H1 (cell line): Measurements from ENCODE around the gene USP10. TPM values are rescaled to one million over a fixed set of nuclear protein-coding genes. Genes with fewer than 3 reads are reported as not detected.
A peak's percentile ranks its signal among the peaks of the same experiment; 100 is the strongest.

Experiments
- CTCF ChIA-PET: fragments of 300-600 bp; sonication (Branson Sonifier 250); formaldehyde crosslinking; loops from one replicate; lab custom pipeline; 2021; ENCODE audit not compliant: partially characterized antibody; lab: Charles Lee
- POLR2A ChIA-PET: fragments of 300-600 bp; sonication (Branson Sonifier 250); formaldehyde crosslinking; loops from one replicate; lab custom pipeline; 2021; ENCODE audit warnings: inconsistent platforms; ENCODE audit not compliant: partially characterized antibody; lab: Charles Lee
- DNase-seq, 2 experiments: peaks; one replicate each; pipeline versions ENCODE4 v3.0.0 to v3.0.0-alpha.2; 2010 to 2022; ENCODE audit warnings: low spot score in 2 of 2, low read depth in 1 of 2, mixed read lengths in 1 of 2
- FAIRE-seq: peaks from 2 replicates; lab custom pipeline; 2011; peaks lifted over from hg19 to GRCh38; lab: Jason Lieb, UNC
- H2AFZ ChIP-seq: 2 replicates; pipeline ENCODE4 v1.8.1; 2012; ENCODE audit warnings: low read length, inconsistent platforms
- H2AK5ac ChIP-seq: 2 replicates; pipeline ENCODE4 v1.6.1; 2013; ENCODE audit warnings: low read depth, low read length
- H2BK120ac ChIP-seq: replicated peaks from 2 replicates; pipeline ENCODE3; 2013; ENCODE audit warnings: low read depth, low read length, inconsistent platforms
- H2BK12ac ChIP-seq: 2 replicates; pipeline ENCODE4 v1.6.1; 2013; ENCODE audit warnings: low read depth, low read length
- H2BK15ac ChIP-seq: 2 replicates; pipeline ENCODE4 v1.6.1; 2013; ENCODE audit warnings: low read length
- H2BK20ac ChIP-seq: 2 replicates; pipeline ENCODE4 v1.6.1; 2013; ENCODE audit warnings: low read length
- H2BK5ac ChIP-seq: 2 replicates; pipeline ENCODE4 v1.6.1; 2013; ENCODE audit warnings: low read depth, low read length
- H3K14ac ChIP-seq: 2 replicates; pipeline ENCODE4 v1.6.1; 2013; ENCODE audit warnings: inconsistent platforms; ENCODE audit not compliant: insufficient read length
- H3K18ac ChIP-seq: 2 replicates; pipeline ENCODE4 v1.6.1; 2013; ENCODE audit warnings: low read length; ENCODE audit errors: extremely low read depth
- H3K23ac ChIP-seq: 2 replicates; pipeline ENCODE4 v1.6.1; 2013; ENCODE audit warnings: inconsistent platforms; ENCODE audit not compliant: insufficient read length
- H3K23me2 ChIP-seq: 2 replicates; pipeline ENCODE4 v1.6.1; 2013; ENCODE audit warnings: low read depth, low read length
- H3K27ac ChIP-seq: 2 replicates; pipeline ENCODE4 v1.6.1; 2011; ENCODE audit warnings: low read depth, low read length, inconsistent platforms
- H3K27me3 ChIP-seq, 4 experiments: replicated peaks in 1 of 4; 1 replicate in 1 of 4; 2 replicates in 3 of 4; pipeline versions ENCODE4 v1.6.1 to v1.8.1; 2011 to 2013; ENCODE audit warnings: low read length in 3 of 4, mild to moderate bottlenecking in 3 of 4, inconsistent platforms in 2 of 4, mixed read lengths in 2 of 4, moderate library complexity in 1 of 4; ENCODE audit not compliant: control insufficient read depth in 3 of 4, insufficient read depth in 3 of 4; ENCODE audit errors: extremely low read depth in 1 of 4
- H3K36me3 ChIP-seq, 4 experiments: 2 replicates each; pipeline versions ENCODE4 v1.6.1 to v1.8.1; 2011 to 2013; ENCODE audit warnings: mild to moderate bottlenecking in 4 of 4, low read length in 3 of 4, moderate library complexity in 2 of 4, control low read depth in 1 of 4, inconsistent platforms in 1 of 4; ENCODE audit not compliant: insufficient read depth in 4 of 4, control insufficient read depth in 2 of 4
- H3K4ac ChIP-seq: replicated peaks from 2 replicates; pipeline ENCODE3; 2013; ENCODE audit warnings: low read length, low read depth, mixed read lengths, inconsistent platforms; ENCODE audit not compliant: insufficient read length
- H3K4me1 ChIP-seq, 4 experiments: replicated peaks in 1 of 4; 1 replicate in 1 of 4; 2 replicates in 3 of 4; pipeline versions ENCODE4 v1.6.1 to v1.8.1; 2011 to 2013; ENCODE audit warnings: low read length in 3 of 4, inconsistent platforms in 2 of 4, mixed read lengths in 1 of 4; ENCODE audit not compliant: insufficient read depth in 4 of 4, control insufficient read depth in 3 of 4
- H3K4me2 ChIP-seq, 2 experiments: 2 replicates each; pipeline versions ENCODE4 v1.6.1 to v1.8.1; 2011 to 2013; ENCODE audit warnings: low read depth in 2 of 2, low read length in 2 of 2, control low read depth in 1 of 2, inconsistent platforms in 1 of 2, mild to moderate bottlenecking in 1 of 2; ENCODE audit not compliant: insufficient read depth in 1 of 2
- H3K4me3 ChIP-seq, 4 experiments: fragments of 200-600, 300-600 bp in 1 of 4; sonication (generic), shearing (Covaris generic), sonication (Bioruptor Twin) in 1 of 4; 2 replicates each; pipeline versions ENCODE4 v1.5.1 to v1.8.1; 2011 to 2016; ENCODE audit warnings: low read length in 4 of 4, low read depth in 3 of 4, control low read depth in 2 of 4, inconsistent platforms in 2 of 4, mild to moderate bottlenecking in 2 of 4, mixed read lengths in 1 of 4, moderate library complexity in 1 of 4; ENCODE audit not compliant: insufficient read depth in 2 of 4; ENCODE audit errors: extremely low read depth in 1 of 4
- H3K56ac ChIP-seq: replicated peaks from 2 replicates; pipeline ENCODE3; 2013; ENCODE audit warnings: low read depth, mild to moderate bottlenecking, mixed read lengths, low read length, inconsistent platforms; ENCODE audit not compliant: insufficient read length
- H3K79me1 ChIP-seq: 2 replicates; pipeline ENCODE4 v1.6.1; 2013; ENCODE audit warnings: low read depth, low read length, control low read depth
- H3K79me2 ChIP-seq, 2 experiments: 2 replicates each; pipeline versions ENCODE4 v1.6.1 to v1.8.1; 2012 to 2013; ENCODE audit warnings: low read length in 2 of 2, mild to moderate bottlenecking in 2 of 2, inconsistent platforms in 1 of 2; ENCODE audit not compliant: insufficient read depth in 2 of 2, control insufficient read depth in 1 of 2
- H3K9ac ChIP-seq, 4 experiments: replicated peaks in 1 of 4; 1 replicate in 1 of 4; 2 replicates in 3 of 4; pipeline versions ENCODE4 v1.6.1 to v1.8.1; 2011 to 2013; ENCODE audit warnings: low read depth in 3 of 4, low read length in 3 of 4, control low read depth in 2 of 4, mild to moderate bottlenecking in 2 of 4, moderate library complexity in 2 of 4, inconsistent platforms in 1 of 4; ENCODE audit errors: extremely low read depth in 1 of 4
- H3K9me3 ChIP-seq, 2 experiments: 2 replicates each; pipeline versions ENCODE4 v1.6.1 to v1.8.1; 2012 to 2013; ENCODE audit warnings: mild to moderate bottlenecking in 2 of 2, moderate library complexity in 2 of 2, control low read depth in 1 of 2, inconsistent platforms in 1 of 2, low read depth in 1 of 2, low read length in 1 of 2, mixed read lengths in 1 of 2; ENCODE audit not compliant: insufficient read depth in 2 of 2
- H4K20me1 ChIP-seq, 2 experiments: replicated peaks in 1 of 2; 2 replicates each; pipeline versions ENCODE3 to v1.8.1; 2011 to 2013; ENCODE audit warnings: inconsistent platforms in 2 of 2, low read length in 2 of 2, mild to moderate bottlenecking in 1 of 2; ENCODE audit not compliant: insufficient read depth in 2 of 2, control insufficient read depth in 1 of 2
- H4K5ac ChIP-seq: 2 replicates; pipeline ENCODE4 v1.6.1; 2013; ENCODE audit warnings: low read length, low read depth, mixed read lengths, inconsistent platforms; ENCODE audit not compliant: insufficient read length
- H4K8ac ChIP-seq: 2 replicates; pipeline ENCODE4 v1.8.0; 2013; ENCODE audit warnings: mild to moderate bottlenecking, moderate library complexity, low read length, inconsistent platforms; ENCODE audit not compliant: insufficient read depth; ENCODE audit errors: extremely low read depth
- H4K91ac ChIP-seq: replicated peaks from 2 replicates; pipeline ENCODE3; 2013; ENCODE audit warnings: low read length, mixed read lengths, inconsistent platforms; ENCODE audit not compliant: insufficient read length
- ASH2L ChIP-seq: fragments of 200-600, 300-600 bp; sonication (generic); IDR thresholded peaks from one replicate; pipeline ENCODE4 v1.7.1; 2017; ENCODE audit warnings: low read length
- ATF3 ChIP-seq: IDR thresholded peaks from 2 replicates; pipeline ENCODE4 v1.6.1; 2011; ENCODE audit warnings: low read depth, mild to moderate bottlenecking, low read length; ENCODE audit not compliant: insufficient read depth
- MAX ChIP-seq: IDR thresholded peaks from 2 replicates; pipeline ENCODE4 v1.6.1; 2012; ENCODE audit warnings: inconsistent platforms
- NANOG ChIP-seq: IDR thresholded peaks from 2 replicates; pipeline ENCODE4 v1.6.1; 2011; ENCODE audit warnings: low read length, low read depth, mild to moderate bottlenecking, inconsistent platforms; ENCODE audit not compliant: insufficient read depth, poor library complexity, severe bottlenecking
- RAD21 ChIP-seq, 2 experiments: IDR thresholded peaks in 1 of 2; conservative IDR thresholded peaks in 1 of 2; 2 replicates each; pipeline ENCODE4 v1.6.1; 2011; ENCODE audit warnings: low read depth in 2 of 2, low read length in 2 of 2, improper control_type of control experiment in 1 of 2, inconsistent platforms in 1 of 2, mild to moderate bottlenecking in 1 of 2, moderate library complexity in 1 of 2
- RNF2 ChIP-seq: fragments of 200-900, 300-1000 bp; sonication (generic); IDR thresholded peaks from 2 replicates; pipeline ENCODE4 v1.7.1; 2016; ENCODE audit warnings: borderline replicate concordance, low read depth, mild to moderate bottlenecking, antibody characterized with exemption, low read length; ENCODE audit not compliant: poor library complexity, severe bottlenecking; ENCODE audit errors: missing control alignments
- SP1 ChIP-seq: IDR thresholded peaks from 2 replicates; pipeline ENCODE4 v1.6.1; 2011; ENCODE audit warnings: low read depth, low read length
- SRF ChIP-seq: IDR thresholded peaks from 2 replicates; pipeline ENCODE4 v1.6.1; 2011; ENCODE audit warnings: mild to moderate bottlenecking, low read depth, low read length, moderate library complexity
- SUZ12 ChIP-seq: fragments of 200-600 bp; sonication (generic); IDR thresholded peaks from 2 replicates; pipeline ENCODE4 v1.6.1; 2012; ENCODE audit warnings: mild to moderate bottlenecking, inconsistent platforms, low read length, moderate library complexity, mixed read lengths
- TAF1 ChIP-seq: IDR thresholded peaks from 2 replicates; pipeline ENCODE4 v1.6.1; 2011; ENCODE audit warnings: mild to moderate bottlenecking, low read depth, low read length
- WGBS, 2 experiments: shearing (Covaris generic) in 1 of 2; methylation state at CpG; one replicate each; pipeline versions ENCODE4 v1.1.6 to v1.1.7; 2013 to 2015; ENCODE audit warnings: low lambda C conversion rate in 2 of 2, mixed read lengths in 2 of 2, inconsistent platforms in 1 of 2, low coverage in 1 of 2, missing lambda C conversion rate in 1 of 2; ENCODE audit not compliant: insufficient replicate concordance in 2 of 2, insufficient coverage in 1 of 2, insufficient read length in 1 of 2; ENCODE audit errors: extremely low coverage in 1 of 2, missing lambda C conversion rate in 1 of 2; 5-methylcytosine and 5-hydroxymethylcytosine counted together
- polyA plus RNA-seq, 7 experiments: library from polyadenylated mRNA; depleted of rRNA in 3 of 7; stranded (reverse) in 5 of 7; unstranded in 2 of 7; fragments of >200 nt in 5 of 7; fragments of 200-250 nt in 2 of 7; gene quantifications; 1 replicate in 5 of 7; 2 replicates in 1 of 7; 4 replicates in 1 of 7; pipeline versions ENCODE4 v1.2.1 to v1.2.3, GENCODE V29; 2011 to 2013; ENCODE audit warnings: missing spikeins in 2 of 7, mixed read lengths in 2 of 7
- total RNA-seq: library from RNA; stranded (reverse); fragmentation: NEBNext Ultra II Directional; extraction: Animal tissue kit (Norgen Biotek cat#: 25700); gene quantifications from 2 replicates; pipeline ENCODE4 v1.2.1, GENCODE V29; 2021

The USP10 gene
- total and polyA plus RNA-seq, 2 of the 8 experiments (the other 6 are each of a cell fraction or from before 2014, with no cell fraction given), result 171 to 195 TPM

- peaks cover 5 to 20% (median 14%) of the 10 kb centered on the region in 4 experiments; a peak in 5 of 7 replicates for H3K4me1 ChIP-seq
- H4K5ac ChIP-seq, result no peak overlapping the region
- H2BK5ac ChIP-seq, result no peak overlapping the region; the same call in 1 of the 2 replicates
- no peak overlapping the region for H3K9ac ChIP-seq
- H3K14ac ChIP-seq, result no peak overlapping the region
- H3K4ac ChIP-seq, result no peak overlapping the region
- H4K20me1 ChIP-seq, result peaks cover 33% of the 10 kb centered on the region in 2 experiments
- no peak overlapping the region for H2BK20ac ChIP-seq
- H2BK120ac ChIP-seq, result no peak overlapping the region
- peak overlapping the region; percentile 1 to 43; a peak in 3 of 4 replicates for H3K4me2 ChIP-seq
- H4K8ac ChIP-seq, result no peak overlapping the region
- CTCF ChIA-PET, result interaction anchor here (0.6 to 9.0 kb wide), 19 partner anchors 11 to 436 kb away, joined by 3 to 120 read pairs (median 10); no protein-coding TSS in a partner anchor
- no peaks in the 10 kb centered on the region for H3K27me3 ChIP-seq
- H2AFZ ChIP-seq, result no peak overlapping the region
- H3K23me2 ChIP-seq, result no peaks in the 10 kb centered on the region
- H3K79me2 ChIP-seq, result peaks cover 14 to 98% of the 10 kb centered on the region in 2 experiments
- H2BK15ac ChIP-seq, result no peak overlapping the region
- H4K91ac ChIP-seq, result no peak overlapping the region
- H3K36me3 ChIP-seq, result peaks cover 0 to 5% (median 0%) of the 10 kb centered on the region in 4 experiments; a peak in 1 of 8 replicates
- H3K27ac ChIP-seq, result no peak overlapping the region
- H3K18ac ChIP-seq, result no peak overlapping the region
- no peak overlapping the region for H3K23ac ChIP-seq
- H3K56ac ChIP-seq, result no peak overlapping the region
- FAIRE-seq, result no peak
- peak overlapping the region in 1 of 4 experiments; percentile 37; a peak in 1 of 8 replicates for H3K4me3 ChIP-seq
- no peak for DNase-seq
- no peaks in the 10 kb centered on the region; the same call in 1 of the 2 replicates for H3K79me1 ChIP-seq
- H2BK12ac ChIP-seq, result peak overlapping the region; percentile 3; the same call in 1 of the 2 replicates
- no peak overlapping the region for H2AK5ac ChIP-seq
- 77% methylated on average over 6 of the region's 6 CpGs; no CpG with 5 or more reads in 1 of the 2 experiments for WGBS, 2 experiments
- no peaks in the 10 kb centered on the region for H3K9me3 ChIP-seq
- POLR2A ChIA-PET, result interaction anchor here (0.6 to 3.3 kb wide), 7 partner anchors 9 to 220 kb away, joined by 3 to 13 read pairs (median 3); no protein-coding TSS in a partner anchor
- no peak for TF ChIP-seq NANOG
- TF ChIP-seq ASH2L, result no peak
- no peak for TF ChIP-seq TAF1
- TF ChIP-seq SUZ12, result no peak
- no peak for TF ChIP-seq ATF3
- no peak for TF ChIP-seq RNF2
- TF ChIP-seq SRF, result no peak
- TF ChIP-seq RAD21 (IDR thresholded peaks at IDR 0.05 in 1 of 2, conservative IDR thresholded peaks at IDR 0.05 in 1 of 2; ENCODE audit: low read depth in 2 of 2, low read length in 2 of 2), result no peak
- TF ChIP-seq MAX, result no peak
- TF ChIP-seq SP1, result no peak
Observed at GRCh38 chr16:84724606-84725309, 25.0 kb downstream of the USP10 start.
